ENCODE data around the gene CD69.

GRCh38 chr12:9763025-9763424 lies 2.3 kb upstream of the CD69 start:
- TF ChIP-seq CTCF (IDR thresholded peaks at IDR 0.05; ENCODE audit: insufficient read depth, low read length, poor library complexity, severe bottlenecking), result no peak
- TF ChIP-seq EZH2phosphoT487 (conservative IDR thresholded peaks at IDR 0.05; ENCODE audit: low read length), result no peak

All from SU-DHL-6 (cell line).